Measurements from ENCODE around the gene DTD1.

The DTD1 gene

GRCh38 chr20:18742841-18743240 is 155.0 kb downstream of the DTD1 start:
- H3K27me3 ChIP-seq: no peaks in the 10 kb centered on the region
- H3K36me3 ChIP-seq: no peaks in the 10 kb centered on the region; the same call in 1 of the 2 replicates
- no peaks in the 10 kb centered on the region for H3K4me1 ChIP-seq
- no peak overlapping the region for H3K4me3 ChIP-seq (ENCODE audit: low read depth, low read length)
- DNase-seq: no peak
- H3K9me3 ChIP-seq: no peaks in the 10 kb centered on the region
- TF ChIP-seq CTCF (IDR thresholded peaks at IDR 0.05; ENCODE audit: low read depth, low read length): no peak

GRCh38 chr20:18743665-18744440 is 156.0 kb downstream of the DTD1 start:
- no peak for TF ChIP-seq CTCF (IDR thresholded peaks at IDR 0.05; ENCODE audit: low read depth, low read length)

GRCh38 chr20:18747090-18747489 is 159.2 kb downstream of the DTD1 start:
- no peaks in the 10 kb centered on the region; the same call in 1 of the 2 replicates for H3K36me3 ChIP-seq
- H3K9me3 ChIP-seq: no peaks in the 10 kb centered on the region
- H3K4me1 ChIP-seq: no peaks in the 10 kb centered on the region
- no peak overlapping the region for H3K4me3 ChIP-seq (ENCODE audit: low read depth, low read length)
- DNase-seq: no peak
- TF ChIP-seq CTCF (IDR thresholded peaks at IDR 0.05; ENCODE audit: low read depth, low read length): no peak
- no peaks in the 10 kb centered on the region for H3K27me3 ChIP-seq

More at GRCh38 chr20:18743665-18744440, 156.0 kb downstream of the DTD1 start:
- Histone ChIP-seq H3K9me3 (no peaks in the 10 kb centered on the region), H3K4me3 (ENCODE audit: low read depth, low read length) (no peak overlapping the region), H3K4me1 (no peaks in the 10 kb centered on the region), H3K27me3 (no peaks in the 10 kb centered on the region), H3K36me3 (no peaks in the 10 kb centered on the region; the same call in 1 of the 2 replicates)
- DNase-seq: no peak

GRCh38 chr20:18748987-18749386 is 161.1 kb downstream of the DTD1 start:
- H3K27me3 ChIP-seq: no peaks in the 10 kb centered on the region
- DNase-seq: no peak
- no peaks in the 10 kb centered on the region for H3K9me3 ChIP-seq
- H3K4me3 ChIP-seq (ENCODE audit: low read depth, low read length): no peak overlapping the region
- no peak for TF ChIP-seq CTCF (IDR thresholded peaks at IDR 0.05; ENCODE audit: low read depth, low read length)
- no peaks in the 10 kb centered on the region; the same call in 1 of the 2 replicates for H3K36me3 ChIP-seq
- H3K4me1 ChIP-seq: no peaks in the 10 kb centered on the region

- Histone ChIP-seq H3K27me3 (no peaks in the 10 kb centered on the region), H3K9me3 (no peaks in the 10 kb centered on the region), H3K36me3 (no peaks in the 10 kb centered on the region; the same call in 1 of the 2 replicates), H3K4me3 (ENCODE audit: low read depth, low read length) (no peak overlapping the region), H3K4me1 (no peaks in the 10 kb centered on the region)
- TF ChIP-seq CTCF (IDR thresholded peaks at IDR 0.05; ENCODE audit: low read depth, low read length): no peak
- DNase-seq: no peak
Measured at GRCh38 chr20:18749528-18749927, 161.7 kb downstream of the DTD1 start.

- Histone ChIP-seq H3K9me3 (no peaks in the 10 kb centered on the region), H3K4me1 (no peaks in the 10 kb centered on the region), H3K36me3 (no peaks in the 10 kb centered on the region), H3K4me3 (ENCODE audit: low read depth, low read length) (no peak overlapping the region), H3K27me3 (no peaks in the 10 kb centered on the region)
- no peak for DNase-seq
- no peak for TF ChIP-seq CTCF (IDR thresholded peaks at IDR 0.05; ENCODE audit: low read depth, low read length)
Measured at GRCh38 chr20:18750735-18751134, 162.9 kb downstream of the DTD1 start.

Measured in BE2C (cell line).